ENCODE results near the gene C2CD3. TPM values are rescaled to one million over a fixed set of nuclear protein-coding genes. Genes with fewer than 3 reads are reported as not detected.
A peak's percentile ranks its signal among the peaks of the same experiment; 100 is the strongest.

C2CD3 gene
- total and polyA plus RNA-seq, 4 donors = 3.1 to 14.5 (median 6.7) TPM

DNA sequence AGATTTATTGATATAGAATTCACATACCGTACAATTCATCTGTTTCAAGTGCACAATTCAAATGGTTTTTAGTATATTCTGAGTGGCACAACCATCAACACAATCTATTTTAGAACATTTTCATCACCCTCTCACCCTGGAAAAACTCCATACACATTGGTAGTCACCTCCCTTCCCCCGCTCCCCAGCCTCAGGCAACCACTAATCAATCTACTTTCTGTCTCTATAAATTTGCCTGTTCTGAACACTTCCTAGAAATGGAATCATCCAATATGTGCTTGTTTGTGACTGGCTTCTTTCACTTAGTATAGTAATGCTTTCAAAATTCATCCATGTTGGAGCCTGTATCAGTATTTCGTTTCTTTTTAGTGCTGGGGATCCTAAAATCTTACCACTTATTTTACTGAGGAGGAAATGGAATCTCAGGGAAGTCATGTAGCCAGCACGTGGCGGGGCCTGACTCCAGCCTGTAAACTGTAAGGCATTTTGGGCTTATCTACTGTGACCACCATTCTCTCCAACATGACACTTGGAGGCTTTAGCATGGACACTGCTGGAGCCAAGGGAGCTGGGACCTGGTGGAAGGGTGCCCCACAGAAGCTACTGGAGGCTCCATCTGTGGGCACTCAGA is 161.0 kb downstream of the C2CD3 start:
- Histone ChIP-seq H3K9me3 (ENCODE audit: control insufficient read depth in 4 of 4, low read length in 3 of 4) (no peaks in the 10 kb centered on the region), H3K4me3 (ENCODE audit: low read depth in 1 of 3, low read length in 3 of 3) (no peak overlapping the region), H3K27ac (ENCODE audit: low read depth in 1 of 2, low read length in 2 of 2) (no peak overlapping the region), H3K36me3 (ENCODE audit: control insufficient read depth in 4 of 4, insufficient read depth in 3 of 4, low read depth in 1 of 4, low read length in 3 of 4) (no peaks in the 10 kb centered on the region), H3K4me1 (ENCODE audit: control insufficient read depth in 4 of 4, insufficient read depth in 4 of 4, low read length in 3 of 4) (peaks cover 0 to 5% (median 3%) of the 10 kb centered on the region in 4 donors), H3K27me3 (ENCODE audit: control insufficient read depth in 4 of 4, insufficient read depth in 4 of 4, low read length in 3 of 4) (no peaks in the 10 kb centered on the region), H3K9ac (ENCODE audit: low read depth in 1 of 2, low read length in 2 of 2) (no peak overlapping the region)
- WGBS = 95% methylated on average over 5 of the region's 5 CpGs
- no peak for TF ChIP-seq SP1 (IDR thresholded peaks at IDR 0.05)
- no peak for TF ChIP-seq RXRA (IDR thresholded peaks at IDR 0.05)
- TF ChIP-seq HNF4G (IDR thresholded peaks at IDR 0.05) = no peak
- TF ChIP-seq EGR1 (IDR thresholded peaks at IDR 0.05; ENCODE audit: low read depth in 2 of 2) = no peak
- no peak for TF ChIP-seq FOXA1 (IDR thresholded peaks at IDR 0.05)
- TF ChIP-seq ATF3 (IDR thresholded peaks at IDR 0.05) = no peak
- no peak for TF ChIP-seq YY1 (IDR thresholded peaks at IDR 0.05)
- TF ChIP-seq CTCF (IDR thresholded peaks at IDR 0.05; ENCODE audit: low read depth, low read length, missing input control) = no peak
- no peak for TF ChIP-seq FOXA2 (IDR thresholded peaks at IDR 0.05)
- TF ChIP-seq, protein P1, sequence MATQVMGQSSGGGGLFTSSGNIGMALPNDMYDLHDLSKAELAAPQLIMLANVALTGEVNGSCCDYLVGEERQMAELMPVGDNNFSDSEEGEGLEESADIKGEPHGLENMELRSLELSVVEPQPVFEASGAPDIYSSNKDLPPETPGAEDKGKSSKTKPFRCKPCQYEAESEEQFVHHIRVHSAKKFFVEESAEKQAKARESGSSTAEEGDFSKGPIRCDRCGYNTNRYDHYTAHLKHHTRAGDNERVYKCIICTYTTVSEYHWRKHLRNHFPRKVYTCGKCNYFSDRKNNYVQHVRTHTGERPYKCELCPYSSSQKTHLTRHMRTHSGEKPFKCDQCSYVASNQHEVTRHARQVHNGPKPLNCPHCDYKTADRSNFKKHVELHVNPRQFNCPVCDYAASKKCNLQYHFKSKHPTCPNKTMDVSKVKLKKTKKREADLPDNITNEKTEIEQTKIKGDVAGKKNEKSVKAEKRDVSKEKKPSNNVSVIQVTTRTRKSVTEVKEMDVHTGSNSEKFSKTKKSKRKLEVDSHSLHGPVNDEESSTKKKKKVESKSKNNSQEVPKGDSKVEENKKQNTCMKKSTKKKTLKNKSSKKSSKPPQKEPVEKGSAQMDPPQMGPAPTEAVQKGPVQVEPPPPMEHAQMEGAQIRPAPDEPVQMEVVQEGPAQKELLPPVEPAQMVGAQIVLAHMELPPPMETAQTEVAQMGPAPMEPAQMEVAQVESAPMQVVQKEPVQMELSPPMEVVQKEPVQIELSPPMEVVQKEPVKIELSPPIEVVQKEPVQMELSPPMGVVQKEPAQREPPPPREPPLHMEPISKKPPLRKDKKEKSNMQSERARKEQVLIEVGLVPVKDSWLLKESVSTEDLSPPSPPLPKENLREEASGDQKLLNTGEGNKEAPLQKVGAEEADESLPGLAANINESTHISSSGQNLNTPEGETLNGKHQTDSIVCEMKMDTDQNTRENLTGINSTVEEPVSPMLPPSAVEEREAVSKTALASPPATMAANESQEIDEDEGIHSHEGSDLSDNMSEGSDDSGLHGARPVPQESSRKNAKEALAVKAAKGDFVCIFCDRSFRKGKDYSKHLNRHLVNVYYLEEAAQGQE (IDR thresholded peaks at IDR 0.05) = no peak
- no peak for TF ChIP-seq GABPA (IDR thresholded peaks at IDR 0.05 in 1 of 2, conservative IDR thresholded peaks at IDR 0.05 in 1 of 2)
- no peak for DNase-seq (ENCODE audit: low spot score)

GRCh38 chr11:74009230-74009547 is 161.6 kb downstream of the C2CD3 start:
- Histone ChIP-seq H3K4me3 (ENCODE audit: low read depth in 1 of 3, low read length in 3 of 3) (no peak overlapping the region), H3K9me3 (ENCODE audit: control insufficient read depth in 4 of 4, low read length in 3 of 4) (no peaks in the 10 kb centered on the region), H3K27ac (ENCODE audit: low read depth in 1 of 2, low read length in 2 of 2) (no peak overlapping the region), H3K4me1 (ENCODE audit: control insufficient read depth in 4 of 4, insufficient read depth in 4 of 4, low read length in 3 of 4) (peaks cover 0 to 5% (median 3%) of the 10 kb centered on the region in 4 donors), H3K27me3 (ENCODE audit: control insufficient read depth in 4 of 4, insufficient read depth in 4 of 4, low read length in 3 of 4) (no peaks in the 10 kb centered on the region), H3K9ac (ENCODE audit: low read depth in 1 of 2, low read length in 2 of 2) (no peak overlapping the region), H3K36me3 (ENCODE audit: control insufficient read depth in 4 of 4, insufficient read depth in 3 of 4, low read depth in 1 of 4, low read length in 3 of 4) (no peaks in the 10 kb centered on the region)
- no peak for DNase-seq (ENCODE audit: low spot score)
- TF ChIP-seq, protein P1 (IDR thresholded peaks at IDR 0.05) = no peak
- peak in 1 of 2 donors; percentile 16 for TF ChIP-seq HNF4A (conservative IDR thresholded peaks at IDR 0.05)
- no peak for TF ChIP-seq TAF1 (conservative IDR thresholded peaks at IDR 0.05)
- no peak for TF ChIP-seq ATF3 (IDR thresholded peaks at IDR 0.05)
- TF ChIP-seq YY1 (IDR thresholded peaks at IDR 0.05) = no peak
- TF ChIP-seq, protein P2, sequence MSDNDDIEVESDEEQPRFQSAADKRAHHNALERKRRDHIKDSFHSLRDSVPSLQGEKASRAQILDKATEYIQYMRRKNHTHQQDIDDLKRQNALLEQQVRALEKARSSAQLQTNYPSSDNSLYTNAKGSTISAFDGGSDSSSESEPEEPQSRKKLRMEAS (IDR thresholded peaks at IDR 0.05) = no peak
- no peak for TF ChIP-seq FOXA2 (IDR thresholded peaks at IDR 0.05)
- 83% methylated on average over 3 of the region's 3 CpGs for WGBS

Data from liver (tissue), 9 donors.